Smooth muscle cell of bladder (primary cell): Measurements from ENCODE around the gene HUNK. TPM values are rescaled to one million over a fixed set of nuclear protein-coding genes. Genes with fewer than 3 reads are reported as not detected.

Experiments
- total RNA-seq: library from RNA; depleted of rRNA; stranded (reverse); fragments of >200 nt; gene quantifications from 2 replicates; pipeline ENCODE4 v1.2.3, GENCODE V29; 2014

HUNK gene
- total RNA-seq = under 0.01 and 0.14 TPM in 2 replicates

GRCh38 chr21:31872452-31873274 lies at the start of gene HUNK:
HUNK (plus strand) TSS chr21:31873020; CDS start chr21:31873675, 655 bp downstream.

Other genes starting within 250 kb of the HUNK start
- 281 and 283 TPM in 2 replicates for gene SOD1, start 213.3 kb upstream of the HUNK start, total RNA-seq
- 2.4 and 3.5 TPM in 2 replicates for gene SCAF4, start 140.9 kb upstream of the HUNK start, total RNA-seq